Type B pancreatic cell (in vitro differentiated cells): ENCODE results near the gene GRIN2C. TPM values are rescaled to one million over a fixed set of nuclear protein-coding genes. Genes with fewer than 3 reads are reported as not detected.
A peak's percentile ranks its signal among the peaks of the same experiment; 100 is the strongest.

ENCODE experiments used
- DNase-seq: peaks from one replicate; pipeline ENCODE4 v3.0.0; 2021; ENCODE audit warnings: mixed read lengths; ENCODE audit not compliant: unreplicated experiment; ENCODE audit errors: extremely low spot score
- H3K27ac Mint-ChIP-seq: 2 replicates; pipeline ENCODE4 v1.8.0; 2021; ENCODE audit warnings: mild to moderate bottlenecking, mixed read lengths
- H3K27me3 Mint-ChIP-seq: 2 replicates; pipeline ENCODE4 v1.8.0; 2021; ENCODE audit warnings: mixed read lengths
- H3K36me3 Mint-ChIP-seq: 2 replicates; pipeline ENCODE4 v1.8.0; 2021; ENCODE audit warnings: mixed read lengths
- H3K4me1 Mint-ChIP-seq: one replicate; pipeline ENCODE4 v1.8.0; 2021; ENCODE audit warnings: mixed read lengths; ENCODE audit not compliant: unreplicated experiment
- H3K4me3 Mint-ChIP-seq: 2 replicates; pipeline ENCODE4 v1.8.0; 2021; ENCODE audit warnings: mild to moderate bottlenecking, mixed read lengths
- H3K9me3 Mint-ChIP-seq: 2 replicates; pipeline ENCODE4 v1.8.0; 2021; ENCODE audit warnings: mixed read lengths
- CTCF ChIP-seq: fragments of 200-600 bp; sonication (generic); conservative IDR thresholded peaks from 2 replicates; pipeline ENCODE4 v1.5.0; 2021; ENCODE audit warnings: antibody characterized with exemption, mild to moderate bottlenecking
- total RNA-seq: library from RNA; stranded (reverse); gene quantifications from 2 replicates; pipeline ENCODE4 v1.2.1, GENCODE V29; 2021; ENCODE audit warnings: low replicate concordance

Gene GRIN2C
- total RNA-seq, 1 donor from 2014 or later, result 0.72 TPM

- no peak for DNase-seq
- Mint-ChIP-seq H3K27me3 (peaks cover 77% of the 10 kb centered on the region), H3K4me1 (peaks cover 3% of the 10 kb centered on the region), H3K4me3 (peak within 1 kb of the TSS; percentile 87), H3K9me3 (no peaks in the 10 kb centered on the region), H3K36me3 (no peaks in the 10 kb centered on the region), H3K27ac (no peak within 1 kb of the TSS)
- no peak for TF ChIP-seq CTCF
Observed at GRCh38 chr17:74892974-74893911, 33.6 kb upstream of the GRIN2C start, which contains the start of gene FADS6. FADS6 (minus strand) TSS chr17:74893633; CDS start chr17:74893595, 38 bp downstream.

- Mint-ChIP-seq H3K4me1 (peaks cover 3% of the 10 kb centered on the region), H3K36me3 (no peaks in the 10 kb centered on the region), H3K27ac (no peak overlapping the region), H3K9me3 (no peaks in the 10 kb centered on the region), H3K4me3 (peak overlapping the region; percentile 48), H3K27me3 (peaks cover 74% of the 10 kb centered on the region)
- TF ChIP-seq CTCF, result no peak
- no peak for DNase-seq
Observed at GRCh38 chr17:74892013-74892841, 32.5 kb upstream of the GRIN2C start.

GRCh38 chr17:74890554-74890953 is 30.9 kb upstream of the GRIN2C start:
- H3K27ac Mint-ChIP-seq, result no peak overlapping the region
- no peaks in the 10 kb centered on the region for H3K9me3 Mint-ChIP-seq
- TF ChIP-seq CTCF, result no peak
- DNase-seq, result no peak
- peaks cover 63% of the 10 kb centered on the region for H3K27me3 Mint-ChIP-seq
- H3K36me3 Mint-ChIP-seq, result no peaks in the 10 kb centered on the region
- peaks cover 3% of the 10 kb centered on the region for H3K4me1 Mint-ChIP-seq
- H3K4me3 Mint-ChIP-seq, result no peak overlapping the region

GRCh38 chr17:74888469-74888868 is 28.8 kb upstream of the GRIN2C start:
- H3K4me1 Mint-ChIP-seq, result no peaks in the 10 kb centered on the region
- H3K27me3 Mint-ChIP-seq, result peaks cover 45% of the 10 kb centered on the region
- H3K36me3 Mint-ChIP-seq, result no peaks in the 10 kb centered on the region
- no peak overlapping the region for H3K27ac Mint-ChIP-seq
- H3K4me3 Mint-ChIP-seq, result no peak overlapping the region
- no peak for DNase-seq
- no peaks in the 10 kb centered on the region for H3K9me3 Mint-ChIP-seq
- no peak for TF ChIP-seq CTCF

GRCh38 chr17:74883241-74883745 is 23.6 kb upstream of the GRIN2C start:
- no peak for DNase-seq
- H3K27ac Mint-ChIP-seq, result no peak overlapping the region
- H3K4me3 Mint-ChIP-seq, result no peak overlapping the region
- no peaks in the 10 kb centered on the region for H3K9me3 Mint-ChIP-seq
- peaks cover 32% of the 10 kb centered on the region for H3K27me3 Mint-ChIP-seq
- H3K36me3 Mint-ChIP-seq, result no peaks in the 10 kb centered on the region
- no peaks in the 10 kb centered on the region for H3K4me1 Mint-ChIP-seq
- TF ChIP-seq CTCF, result no peak
